Cardiac muscle cell (in vitro differentiated cells and primary cell): ENCODE results near the gene OR2M3. TPM values are rescaled to one million over a fixed set of nuclear protein-coding genes. Genes with fewer than 3 reads are reported as not detected.

Experiments used
- DNase-seq, 2 donors: peaks; one replicate each; pipeline versions ENCODE4 v3.0.0 to v3.0.0-alpha.2; 2010 to 2017; ENCODE audit warnings: low read depth in 1 of 2, low spot score in 1 of 2
- H3K27ac ChIP-seq: fragments of 200-600 bp; sonication (generic); 2 replicates; pipeline ENCODE4 v1.5.1; 2016
- H3K27me3 ChIP-seq: fragments of 200-600 bp; sonication (generic); 2 replicates; pipeline ENCODE4 v1.6.0; 2016; ENCODE audit warnings: control low read depth
- H3K36me3 ChIP-seq: fragments of 200-600 bp; sonication (generic); 2 replicates; pipeline ENCODE4 v1.5.1; 2016; ENCODE audit warnings: control low read depth
- H3K4me1 ChIP-seq: fragments of 200-600 bp; sonication (generic); 2 replicates; pipeline ENCODE4 v1.8.1; 2017; ENCODE audit warnings: low read depth, mild to moderate bottlenecking, mixed run types
- H3K4me3 ChIP-seq: fragments of 200-600 bp; sonication (generic); 2 replicates; pipeline ENCODE4 v1.5.1; 2016; ENCODE audit warnings: mild to moderate bottlenecking
- H3K9me3 ChIP-seq: fragments of 200-600 bp; sonication (generic); 2 replicates; pipeline ENCODE4 v1.5.1; 2017; ENCODE audit warnings: low read depth, mild to moderate bottlenecking, control low read depth
- polyA plus RNA-seq: library from polyadenylated mRNA; unstranded; fragments of >200 nt; fragmentation: Nextera tagmentation; extraction: Ambion mirVana; gene quantifications from 2 replicates; pipeline ENCODE4 v1.2.1, GENCODE V29; 2016
- total RNA-seq: library from RNA; depleted of rRNA; stranded (reverse); fragments of >200 nt; gene quantifications from 2 replicates; pipeline ENCODE4 v1.2.3, GENCODE V29; 2016
- TF ChIP-seq, protein P1 (sequence below): IDR thresholded peaks from 2 replicates; pipeline ENCODE4 v1.5.1; 2012; ENCODE audit warnings: low read depth, mild to moderate bottlenecking, low read length

OR2M3 gene
- total and polyA plus RNA-seq, 2 experiments from 2014 or later, result not detected

DNA sequence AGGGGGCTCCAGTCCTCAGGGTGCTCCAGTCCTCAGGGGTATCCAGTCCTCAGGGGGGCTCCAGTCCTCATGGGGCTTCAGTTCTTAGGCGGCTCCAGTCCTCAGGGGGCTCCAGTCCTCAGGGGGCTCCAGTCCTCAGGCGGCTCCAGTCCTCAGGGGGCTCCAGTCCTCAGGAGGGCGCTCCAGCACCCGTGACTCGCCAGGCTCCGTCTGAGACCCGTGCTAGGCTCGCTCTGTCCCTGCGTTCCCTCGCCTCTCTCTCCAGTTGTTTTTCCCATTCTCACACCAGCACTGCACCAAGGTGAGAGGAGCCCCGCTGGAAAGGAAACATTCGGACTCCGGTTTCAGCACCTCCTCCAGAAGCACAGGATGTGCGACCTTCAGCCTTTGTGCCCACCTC is 31.9 kb upstream of the OR2M3 start:
- Histone ChIP-seq H3K9me3 (no peaks in the 10 kb centered on the region), H3K4me3 (no peak overlapping the region), H3K27ac (no peak overlapping the region), H3K36me3 (no peaks in the 10 kb centered on the region), H3K27me3 (no peaks in the 10 kb centered on the region), H3K4me1 (no peaks in the 10 kb centered on the region)
- TF ChIP-seq, protein P1, sequence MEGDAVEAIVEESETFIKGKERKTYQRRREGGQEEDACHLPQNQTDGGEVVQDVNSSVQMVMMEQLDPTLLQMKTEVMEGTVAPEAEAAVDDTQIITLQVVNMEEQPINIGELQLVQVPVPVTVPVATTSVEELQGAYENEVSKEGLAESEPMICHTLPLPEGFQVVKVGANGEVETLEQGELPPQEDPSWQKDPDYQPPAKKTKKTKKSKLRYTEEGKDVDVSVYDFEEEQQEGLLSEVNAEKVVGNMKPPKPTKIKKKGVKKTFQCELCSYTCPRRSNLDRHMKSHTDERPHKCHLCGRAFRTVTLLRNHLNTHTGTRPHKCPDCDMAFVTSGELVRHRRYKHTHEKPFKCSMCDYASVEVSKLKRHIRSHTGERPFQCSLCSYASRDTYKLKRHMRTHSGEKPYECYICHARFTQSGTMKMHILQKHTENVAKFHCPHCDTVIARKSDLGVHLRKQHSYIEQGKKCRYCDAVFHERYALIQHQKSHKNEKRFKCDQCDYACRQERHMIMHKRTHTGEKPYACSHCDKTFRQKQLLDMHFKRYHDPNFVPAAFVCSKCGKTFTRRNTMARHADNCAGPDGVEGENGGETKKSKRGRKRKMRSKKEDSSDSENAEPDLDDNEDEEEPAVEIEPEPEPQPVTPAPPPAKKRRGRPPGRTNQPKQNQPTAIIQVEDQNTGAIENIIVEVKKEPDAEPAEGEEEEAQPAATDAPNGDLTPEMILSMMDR, result no peak
- no peak for DNase-seq

DNA sequence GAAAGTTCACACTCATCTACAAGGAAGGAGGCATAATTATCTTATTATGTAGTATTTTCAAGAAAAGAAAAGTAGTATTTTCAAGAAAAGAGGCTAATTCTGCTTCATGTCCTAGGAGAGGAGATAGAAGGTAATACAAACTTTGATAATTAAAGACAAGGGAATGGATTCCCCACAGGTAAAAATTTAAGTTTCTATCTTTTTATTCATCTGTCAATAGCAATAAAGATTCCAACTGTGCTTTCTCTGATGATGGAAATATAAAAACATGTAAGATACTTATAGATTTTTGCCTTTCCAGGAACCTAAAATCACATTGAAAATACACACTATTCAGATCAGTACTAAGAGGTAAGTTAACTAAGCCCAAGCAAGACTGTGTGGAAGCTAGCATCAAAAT is 22.5 kb upstream of the OR2M3 start, which contains the start of gene OR2M2:
Gene OR2M2 (plus strand): TSS at position 301 of the 400 bp plus-strand sequence. CDS start 5,165 bp downstream, outside the sequence.
- Histone ChIP-seq H3K4me1 (no peaks in the 10 kb centered on the region), H3K36me3 (no peaks in the 10 kb centered on the region), H3K4me3 (no peak within 1 kb of the TSS), H3K9me3 (no peaks in the 10 kb centered on the region), H3K27ac (no peak within 1 kb of the TSS), H3K27me3 (no peaks in the 10 kb centered on the region)
- TF ChIP-seq, protein P1, result no peak
- DNase-seq, result no peak

DNA sequence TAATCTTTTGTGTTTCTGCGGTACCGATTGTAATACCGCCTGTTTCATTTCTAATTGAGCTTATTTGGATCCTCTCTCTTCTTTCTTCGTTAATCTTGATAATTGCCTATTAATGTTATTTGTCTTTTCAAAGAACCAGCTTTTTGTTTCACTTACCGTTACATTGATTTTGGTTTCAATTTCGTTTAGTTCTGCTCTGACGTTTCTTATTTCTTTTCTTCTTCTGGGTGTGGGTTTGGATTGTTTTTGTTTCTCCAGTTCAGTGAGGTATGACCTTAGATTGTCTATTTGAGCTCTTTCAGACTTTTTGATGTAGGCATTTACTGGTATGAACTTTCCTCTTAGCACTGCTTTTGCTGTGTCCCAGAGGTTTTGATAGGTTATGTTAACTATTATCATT is 13.1 kb upstream of the OR2M3 start:
- no peak overlapping the region for H3K27ac ChIP-seq
- H3K27me3 ChIP-seq, result no peaks in the 10 kb centered on the region
- no peaks in the 10 kb centered on the region for H3K4me1 ChIP-seq
- TF ChIP-seq, protein P1, result no peak
- H3K9me3 ChIP-seq, result no peaks in the 10 kb centered on the region
- no peak for DNase-seq
- no peak overlapping the region for H3K4me3 ChIP-seq
- no peaks in the 10 kb centered on the region for H3K36me3 ChIP-seq

DNA sequence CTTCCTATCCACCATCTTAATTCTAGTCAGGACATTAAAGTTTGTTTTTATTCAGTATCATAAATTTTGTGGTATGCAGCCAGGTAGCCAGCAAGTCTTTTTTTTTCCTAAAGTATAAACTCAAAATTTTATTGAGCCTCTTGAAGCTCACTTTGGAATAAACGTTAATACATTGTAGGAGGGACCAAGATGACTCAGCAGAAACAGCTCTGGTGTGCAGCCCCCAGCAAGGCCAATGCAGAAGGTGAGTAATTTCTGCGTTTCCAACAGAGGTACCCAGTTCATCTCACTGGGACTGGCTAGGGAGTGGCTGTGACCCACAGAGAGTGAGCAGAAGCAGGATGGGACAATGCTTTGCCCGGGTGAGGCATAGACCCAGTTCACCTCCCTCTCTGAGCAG is 9.7 kb upstream of the OR2M3 start:
- TF ChIP-seq, protein P1, result no peak
- Histone ChIP-seq H3K4me3 (no peak overlapping the region), H3K4me1 (no peaks in the 10 kb centered on the region), H3K27ac (no peak overlapping the region), H3K9me3 (no peaks in the 10 kb centered on the region), H3K27me3 (no peaks in the 10 kb centered on the region), H3K36me3 (no peaks in the 10 kb centered on the region)
- no peak for DNase-seq

DNA sequence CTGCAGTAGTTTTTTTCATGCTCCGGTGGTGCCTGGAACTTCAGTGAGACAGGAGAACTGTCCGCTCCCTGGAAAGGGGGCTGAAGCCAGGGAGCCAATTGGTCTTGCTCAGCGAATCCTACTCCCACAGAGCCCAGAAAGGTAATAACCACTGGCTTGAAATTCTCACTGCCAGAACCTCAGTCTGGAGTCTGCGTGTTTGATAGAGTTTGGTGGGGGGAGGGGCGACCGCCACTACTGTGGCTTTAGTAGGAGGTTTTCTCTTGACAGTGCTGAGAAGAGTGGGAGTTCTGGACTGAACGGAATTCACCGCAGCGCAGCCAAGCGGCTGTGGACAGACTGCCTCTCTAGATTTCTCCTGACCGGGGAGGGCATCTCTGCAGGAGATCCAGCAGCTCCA is 8.0 kb upstream of the OR2M3 start:
- no peaks in the 10 kb centered on the region for H3K27me3 ChIP-seq
- DNase-seq, result no peak
- no peak overlapping the region for H3K4me3 ChIP-seq
- no peaks in the 10 kb centered on the region for H3K36me3 ChIP-seq
- no peaks in the 10 kb centered on the region for H3K4me1 ChIP-seq
- TF ChIP-seq, protein P1, result no peak
- no peak overlapping the region for H3K27ac ChIP-seq
- no peaks in the 10 kb centered on the region for H3K9me3 ChIP-seq

DNA sequence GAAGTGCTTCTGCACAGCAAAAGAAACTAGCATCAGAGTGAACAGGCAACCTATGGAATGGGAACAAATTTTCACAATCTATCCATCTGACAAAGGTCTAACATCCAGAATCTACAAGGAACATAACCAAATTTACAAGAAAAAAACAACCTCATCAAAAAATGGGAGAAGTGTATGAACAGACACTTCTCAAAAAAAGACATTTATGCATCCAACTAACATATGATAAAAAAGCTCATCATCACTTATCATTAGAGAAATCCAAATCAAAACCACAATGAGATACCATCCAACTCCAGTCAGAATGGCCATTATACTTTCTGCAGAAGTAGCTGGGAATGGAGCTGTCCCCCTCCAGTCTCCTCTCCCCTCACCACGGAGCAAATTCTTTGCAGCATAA is 2.9 kb upstream of the OR2M3 start:
- Histone ChIP-seq H3K4me1 (no peaks in the 10 kb centered on the region), H3K36me3 (no peaks in the 10 kb centered on the region), H3K9me3 (no peaks in the 10 kb centered on the region), H3K27ac (no peak overlapping the region), H3K4me3 (no peak overlapping the region), H3K27me3 (no peaks in the 10 kb centered on the region)
- TF ChIP-seq, protein P1, result no peak
- DNase-seq, result no peak
